ENCODE data around the gene TCAP. TPM values are rescaled to one million over a fixed set of nuclear protein-coding genes. Genes with fewer than 3 reads are reported as not detected.

The TCAP gene
- total RNA-seq, 2 experiments from 2014 or later = 0.82 to 0.92 TPM

DNA sequence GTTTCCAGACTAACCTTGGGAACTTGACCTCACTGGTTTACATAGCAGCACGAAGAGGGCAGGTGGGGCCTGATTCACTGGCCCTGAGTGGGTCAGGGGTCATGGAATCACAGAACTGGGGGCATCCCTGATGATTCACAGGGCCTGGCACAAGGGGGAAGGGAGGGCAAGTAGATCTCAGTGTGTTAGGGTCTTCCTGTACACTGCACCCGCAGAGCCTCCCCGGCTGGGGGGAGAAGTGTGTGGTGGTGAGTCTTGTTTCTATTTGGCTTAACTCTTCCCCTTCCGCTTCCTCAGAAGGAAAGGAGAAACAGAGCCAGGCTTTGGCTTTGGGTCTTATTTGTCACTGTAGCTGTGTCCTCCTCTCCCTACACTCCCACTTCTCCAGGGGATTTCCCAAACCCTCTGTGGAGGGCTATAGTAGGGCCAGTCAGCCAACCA is 24.5 kb upstream of the TCAP start:
- POLR2A ChIA-PET = no interaction called here
- CTCF ChIA-PET = interaction anchor here (1.6 to 3.7 kb wide), 3 partner anchors 13 to 22 kb away, joined by 3 to 16 read pairs (median 14); no protein-coding TSS in a partner anchor

DNA sequence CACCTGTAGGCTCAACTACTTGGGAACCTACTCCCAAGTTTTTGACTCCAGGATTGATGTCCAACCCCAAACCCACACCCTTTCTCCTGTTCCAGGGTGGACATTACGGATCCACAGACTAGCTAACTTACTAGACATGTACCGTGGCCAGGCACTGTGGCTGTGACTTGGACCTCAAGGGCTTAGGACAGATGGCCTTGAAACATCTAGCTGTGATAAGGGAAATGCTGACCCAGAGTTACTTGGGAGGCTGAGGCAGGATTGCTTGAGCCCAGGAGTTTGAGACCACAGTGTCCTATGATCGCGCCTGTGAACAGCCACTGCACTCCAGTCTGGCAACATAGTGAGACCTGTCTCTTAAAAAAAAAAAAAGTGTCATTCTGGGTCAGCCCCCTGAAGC is 24.1 kb upstream of the TCAP start:
- POLR2A ChIA-PET = no interaction called here

GRCh38 chr17:39641883-39642282 is 23.3 kb upstream of the TCAP start:
- ChIA-PET CTCF (interaction anchor here (0.5 kb wide), 1 partner anchor 657 kb away, joined by 4 read pairs; no protein-coding TSS in a partner anchor), POLR2A (no interaction called here)

More for the DNA sequence above, 24.1 kb upstream of the TCAP start:
- CTCF ChIA-PET = interaction anchor here (0.7 to 1.6 kb wide), 2 partner anchors 18 to 23 kb away, joined by 3 read pairs; no protein-coding TSS in a partner anchor

GRCh38 chr17:39642291-39643074 is 22.7 kb upstream of the TCAP start:
- POLR2A ChIA-PET = no interaction called here
- CTCF ChIA-PET = interaction anchor here (1.0 to 1.7 kb wide), 2 partner anchors 19 to 21 kb away, joined by 3 to 6 read pairs; no protein-coding TSS in a partner anchor

GRCh38 chr17:39643271-39643670 is 21.9 kb upstream of the TCAP start:
- CTCF ChIA-PET = interaction anchor here (0.9 to 3.2 kb wide), 4 partner anchors 9 to 25 kb away, joined by 3 to 14 read pairs (median 4); no protein-coding TSS in a partner anchor
- POLR2A ChIA-PET = no interaction called here

GRCh38 chr17:39647256-39647655 is 17.9 kb upstream of the TCAP start:
- ChIA-PET POLR2A (no interaction called here), CTCF (interaction anchor here (0.8 to 1.4 kb wide), 2 partner anchors 24 to 33 kb away, joined by 3 to 4 read pairs; no protein-coding TSS in a partner anchor)

- POLR2A ChIA-PET = no interaction called here
Observed at GRCh38 chr17:39648616-39649366, 16.4 kb upstream of the TCAP start.

GRCh38 chr17:39650121-39650579 is 15.0 kb upstream of the TCAP start:
- POLR2A ChIA-PET = no interaction called here
- CTCF ChIA-PET = interaction anchor here (1.5 kb wide), 1 partner anchor 17 kb away, joined by 3 read pairs; no protein-coding TSS in a partner anchor

More at GRCh38 chr17:39648616-39649366, 16.4 kb upstream of the TCAP start:
- CTCF ChIA-PET = interaction anchor here (0.7 to 0.8 kb wide), 2 partner anchors 26 to 27 kb away, joined by 3 read pairs; no protein-coding TSS in a partner anchor

- CTCF ChIA-PET = interaction anchor here (1.0 to 3.7 kb wide), 8 partner anchors 13 to 79 kb away, joined by 3 to 26 read pairs (median 9); partner anchors contain the start of gene MIEN1
- POLR2A ChIA-PET = no interaction called here
Observed at GRCh38 chr17:39651923-39652586, 13.1 kb upstream of the TCAP start.

- CTCF ChIA-PET = interaction anchor here (0.6 to 3.7 kb wide), 13 partner anchors 8 to 1952 kb away, joined by 3 to 26 read pairs (median 6); partner anchors contain the start of gene MIEN1
- POLR2A ChIA-PET = interaction anchor here (0.7 kb wide), 1 partner anchor 30 kb away, joined by 3 read pairs; no protein-coding TSS in a partner anchor
Observed at GRCh38 chr17:39652587-39653315, 12.4 kb upstream of the TCAP start.

DNA sequence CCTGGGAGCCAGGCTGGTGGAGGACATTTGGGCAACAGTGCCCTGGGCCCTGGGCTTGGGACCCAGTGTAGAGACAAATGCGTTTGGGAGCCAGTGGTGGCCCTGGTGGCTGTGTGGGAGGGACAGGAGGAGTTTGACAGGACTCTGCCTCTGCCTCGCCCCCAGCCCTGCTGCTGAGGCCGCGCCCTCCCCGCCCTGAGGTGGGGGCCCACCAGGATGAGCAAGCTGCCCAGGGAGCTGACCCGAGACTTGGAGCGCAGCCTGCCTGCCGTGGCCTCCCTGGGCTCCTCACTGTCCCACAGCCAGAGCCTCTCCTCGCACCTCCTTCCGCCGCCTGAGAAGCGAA is 11.9 kb upstream of the TCAP start:
- ChIA-PET CTCF (interaction anchor here (0.6 to 3.7 kb wide), 22 partner anchors 8 to 1952 kb away, joined by 3 to 26 read pairs (median 4); partner anchors contain the start of genes MIEN1 and PGAP3), POLR2A (interaction anchor here (0.5 to 1.0 kb wide), 3 partner anchors 29 to 103 kb away, joined by 3 to 4 read pairs (median 3); no protein-coding TSS in a partner anchor)

- ChIA-PET POLR2A (interaction anchor here (0.5 to 1.0 kb wide), 2 partner anchors 29 to 103 kb away, joined by 3 to 4 read pairs; no protein-coding TSS in a partner anchor), CTCF (interaction anchor here (0.6 to 3.7 kb wide), 25 partner anchors 9 to 1953 kb away, joined by 3 to 26 read pairs (median 4); partner anchors contain the start of genes MIEN1 and PGAP3)
Observed at GRCh38 chr17:39653662-39654331, 11.4 kb upstream of the TCAP start.

DNA sequence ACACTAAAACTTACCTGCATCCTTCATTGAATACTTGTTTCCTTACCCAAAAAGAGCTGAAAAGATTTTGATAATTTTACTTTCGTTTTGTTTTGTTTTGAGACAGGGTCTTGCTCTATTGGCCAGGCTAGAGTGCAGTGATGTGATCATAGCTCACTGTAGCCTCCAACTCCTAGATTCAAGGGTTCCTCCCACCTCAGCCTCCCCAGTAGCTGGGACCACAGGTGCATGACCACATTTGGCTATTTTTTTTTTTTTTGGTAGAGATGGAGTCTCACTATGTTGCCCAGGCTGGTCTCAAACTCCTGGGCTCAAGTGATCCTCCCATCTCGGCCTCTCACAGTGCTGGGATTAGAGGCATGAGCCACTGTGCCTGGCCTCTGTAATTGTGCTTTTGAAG is 10.0 kb upstream of the TCAP start:
- ChIA-PET CTCF (interaction anchor here (0.6 to 3.7 kb wide), 8 partner anchors 9 to 327 kb away, joined by 3 to 26 read pairs (median 9); partner anchors contain the start of gene MIEN1), POLR2A (no interaction called here)

DNA sequence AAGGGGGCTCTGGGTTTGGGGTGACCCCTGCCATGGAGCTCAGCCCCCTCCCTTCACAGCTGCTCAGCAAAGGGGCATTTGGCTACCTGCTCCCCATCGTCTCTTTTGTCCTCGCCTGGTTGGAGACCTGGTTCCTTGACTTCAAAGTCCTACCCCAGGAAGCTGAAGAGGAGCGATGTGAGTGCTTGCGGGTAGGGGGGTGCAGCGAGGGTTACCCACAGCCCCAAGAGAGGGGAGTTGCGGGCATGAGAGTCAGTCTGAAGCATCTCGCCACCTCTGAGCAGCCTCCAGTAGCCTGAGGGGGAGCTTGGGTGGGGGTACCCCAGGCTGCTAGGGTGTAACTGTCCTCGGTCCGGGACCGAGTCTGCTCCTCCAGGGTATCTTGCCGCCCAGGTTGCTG is 6.8 kb upstream of the TCAP start:
- ChIA-PET POLR2A (no interaction called here), CTCF (interaction anchor here (0.5 kb wide), 1 partner anchor 432 kb away, joined by 3 read pairs; no protein-coding TSS in a partner anchor)

DNA sequence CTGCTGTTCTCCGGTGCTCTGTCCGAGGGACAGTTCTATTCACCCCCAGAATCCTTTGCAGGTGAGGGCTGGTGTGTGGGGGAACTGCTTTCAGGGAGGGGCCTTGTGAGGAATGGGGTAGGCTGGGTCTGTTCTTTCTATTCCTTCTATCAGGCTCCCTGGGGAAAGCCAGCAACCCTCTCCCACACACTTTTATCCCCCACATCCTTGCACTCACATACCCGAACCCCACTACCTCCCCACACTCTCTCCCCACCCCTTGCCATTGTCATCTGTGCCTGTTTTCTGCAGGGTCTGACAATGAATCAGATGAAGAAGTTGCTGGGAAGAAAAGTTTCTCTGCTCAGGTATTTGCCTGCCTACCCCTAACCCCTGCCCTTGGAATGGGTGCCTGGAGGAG is 6.4 kb upstream of the TCAP start:
- ChIA-PET CTCF (interaction anchor here (0.5 kb wide), 1 partner anchor 431 kb away, joined by 3 read pairs; no protein-coding TSS in a partner anchor), POLR2A (no interaction called here)

DNA sequence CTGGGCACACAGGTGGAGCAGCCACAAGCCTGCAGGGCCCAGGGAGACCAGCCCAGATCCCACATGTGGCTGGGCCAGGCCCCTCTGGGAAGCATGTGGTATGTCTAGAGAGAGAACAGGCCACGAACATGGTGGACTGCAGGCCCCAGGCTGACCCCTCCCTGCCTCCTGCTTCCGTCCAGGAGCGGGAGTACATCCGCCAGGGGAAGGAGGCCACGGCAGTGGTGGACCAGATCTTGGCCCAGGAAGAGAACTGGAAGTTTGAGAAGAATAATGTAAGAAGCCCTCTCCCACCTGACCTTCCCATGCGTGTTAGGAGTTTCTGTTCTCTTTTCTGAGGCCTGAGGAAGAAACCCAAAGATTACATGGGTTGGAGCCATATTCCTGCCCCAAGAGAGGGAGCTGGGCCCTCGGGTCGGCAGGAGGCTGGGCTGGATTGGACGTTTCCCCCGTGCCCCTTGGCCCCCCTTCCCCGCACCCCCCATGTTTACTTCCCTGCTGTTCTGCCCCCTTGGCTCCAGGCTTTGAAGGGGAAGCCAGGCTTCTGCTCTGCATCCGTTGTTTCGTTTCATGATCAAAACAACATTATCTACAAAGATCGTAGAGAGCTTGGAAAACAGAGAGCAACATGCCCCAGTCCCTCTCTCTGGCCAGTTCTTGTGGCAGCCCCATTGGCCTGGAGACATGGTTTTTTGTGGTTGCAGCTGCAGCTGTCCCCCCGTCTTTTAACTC is 5.7 kb upstream of the TCAP start:
- CTCF ChIA-PET = no interaction called here
- POLR2A ChIA-PET = no interaction called here

DNA sequence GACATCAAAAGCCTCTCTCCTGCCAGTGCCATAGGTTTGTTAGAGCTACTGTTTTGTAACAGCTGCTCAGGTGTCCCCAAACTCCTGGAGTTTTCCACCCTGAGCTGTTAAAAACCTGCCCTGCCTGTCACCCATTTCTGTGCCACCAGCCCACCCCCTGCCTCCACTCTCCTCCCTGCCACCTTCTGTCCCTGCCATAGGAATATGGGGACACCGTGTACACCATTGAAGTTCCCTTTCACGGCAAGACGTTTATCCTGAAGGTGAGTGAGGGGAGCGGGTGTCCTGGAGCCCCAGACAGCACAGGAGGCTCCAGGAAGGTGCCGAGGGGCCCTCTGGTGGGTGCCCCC is 5.2 kb upstream of the TCAP start:
- ChIA-PET CTCF (no interaction called here), POLR2A (no interaction called here)
